Embryonic facial prominence (tissue), 1 donor: ENCODE data around the gene NFE2L2.
"Not testable (repeated sequence)": the region's sequence is repeated elsewhere in the genome, so short reads cannot be mapped to it uniquely, and the experiment has no call there.

Source experiments
- DNase-seq: peaks from one replicate; pipeline ENCODE4 v3.0.0-alpha.2; 2016; ENCODE audit errors: extremely low spot score

NFE2L2 gene

DNA sequence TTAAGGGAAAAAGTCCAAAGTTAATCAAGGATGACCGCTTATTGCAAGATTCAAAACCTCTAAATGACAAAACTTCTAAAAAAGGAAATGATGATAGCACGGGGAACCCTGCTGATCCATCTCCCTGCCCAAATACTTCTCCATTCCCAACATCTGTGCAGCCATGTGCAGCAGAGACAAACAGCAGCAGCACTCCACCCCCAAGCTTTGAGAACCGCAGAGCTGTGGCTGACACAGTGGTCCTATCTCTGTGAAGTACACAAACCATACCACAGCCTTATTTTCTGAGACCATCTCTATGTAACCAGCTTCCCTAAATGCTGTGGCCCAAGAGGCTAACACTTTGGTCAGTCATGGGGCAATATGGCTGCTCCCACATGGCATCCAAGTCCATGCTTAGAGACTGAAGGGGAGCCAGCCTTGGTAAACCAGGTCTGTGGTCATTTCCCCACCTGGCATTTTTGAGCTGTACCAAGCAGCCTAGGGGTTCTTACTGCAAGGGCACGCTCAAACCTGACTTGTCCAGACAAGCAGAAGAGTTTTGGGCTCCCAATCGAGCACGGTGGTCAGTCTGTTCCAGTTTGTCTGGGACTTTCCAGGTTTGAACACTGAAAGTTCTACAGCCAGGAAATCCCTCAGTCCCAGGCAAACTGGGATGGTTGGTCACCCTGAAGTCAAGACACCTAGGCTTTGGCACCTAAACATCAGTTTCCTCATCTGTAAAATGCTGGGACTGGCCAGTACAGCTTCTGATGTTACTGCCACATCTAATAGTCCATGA is 17.1 kb upstream of the NFE2L2 start:
- DNase-seq: no peak

GRCh38 chr2:177279847-177280246 is 15.3 kb upstream of the NFE2L2 start:
- DNase-seq: no peak

DNA sequence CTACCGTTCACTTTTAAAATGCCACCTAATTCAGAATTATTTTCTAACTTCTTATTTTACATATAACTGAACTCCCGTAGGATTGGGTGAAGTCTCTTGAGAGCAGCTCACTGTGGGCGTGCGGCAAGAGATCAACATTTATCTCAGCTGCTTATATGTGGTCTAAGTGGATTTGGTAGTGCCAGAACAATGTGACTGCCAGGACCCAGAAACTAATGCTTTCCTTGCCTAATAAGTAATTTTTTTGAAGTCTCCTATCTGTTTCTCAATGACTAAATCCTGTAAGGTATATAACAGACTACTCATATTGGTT is 11.2 kb upstream of the NFE2L2 start:
- DNase-seq: no peak

DNA sequence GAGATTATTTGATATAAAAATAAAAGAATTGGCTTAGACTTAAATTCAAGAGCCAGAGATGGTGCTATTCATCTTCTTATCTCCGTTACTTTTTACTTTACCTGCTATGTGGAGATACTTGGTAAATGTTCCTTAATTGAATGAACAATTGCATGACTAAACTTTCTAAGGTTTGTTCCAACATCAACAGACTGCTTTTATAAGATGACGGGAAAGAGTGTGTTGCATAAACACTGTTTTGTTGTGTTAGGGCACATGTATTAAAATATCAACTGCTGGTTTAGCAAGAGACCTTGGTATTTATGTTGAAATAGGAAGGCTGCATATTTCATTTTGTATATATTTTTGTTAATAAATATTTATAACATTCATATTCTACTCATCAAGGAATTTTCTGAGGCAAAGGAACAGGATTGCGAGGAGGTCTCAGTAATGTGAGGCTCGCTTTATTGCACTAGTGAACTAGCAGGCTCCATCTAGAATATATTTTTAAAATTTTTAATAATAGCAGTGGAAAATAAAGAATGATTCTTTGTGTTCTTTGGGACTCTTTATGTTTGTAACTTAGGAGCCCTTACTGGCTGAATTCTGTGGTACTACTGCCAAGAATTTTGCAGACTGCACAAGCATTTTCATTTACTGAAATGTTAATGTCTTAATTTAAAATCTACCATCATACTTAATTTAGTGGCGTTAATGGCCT is 10.7 kb upstream of the NFE2L2 start:
- DNase-seq: no peak

GRCh38 chr2:177273408-177273807 is 8.9 kb upstream of the NFE2L2 start:
- no peak for DNase-seq

DNA sequence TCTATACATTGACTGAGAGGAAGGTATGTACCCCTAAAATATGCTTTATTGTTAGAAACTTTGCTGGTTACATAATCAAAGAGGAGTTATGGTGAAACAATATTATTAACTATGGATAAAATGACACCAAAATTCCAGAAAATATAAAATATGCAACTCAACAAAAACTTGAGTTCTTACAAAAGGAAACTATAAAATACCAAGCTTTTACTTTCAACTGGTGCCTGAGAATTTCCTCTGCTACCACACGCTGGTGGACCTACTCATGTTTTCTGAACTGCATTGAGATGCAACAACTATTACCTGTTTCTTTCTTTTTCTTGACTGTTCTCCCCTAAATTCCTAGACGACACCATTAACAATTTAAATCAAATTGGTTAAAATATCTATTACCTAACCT is 8.2 kb upstream of the NFE2L2 start:
- no peak for DNase-seq

- no peak for DNase-seq
Measured at GRCh38 chr2:177271981-177272666, 7.6 kb upstream of the NFE2L2 start.

DNA sequence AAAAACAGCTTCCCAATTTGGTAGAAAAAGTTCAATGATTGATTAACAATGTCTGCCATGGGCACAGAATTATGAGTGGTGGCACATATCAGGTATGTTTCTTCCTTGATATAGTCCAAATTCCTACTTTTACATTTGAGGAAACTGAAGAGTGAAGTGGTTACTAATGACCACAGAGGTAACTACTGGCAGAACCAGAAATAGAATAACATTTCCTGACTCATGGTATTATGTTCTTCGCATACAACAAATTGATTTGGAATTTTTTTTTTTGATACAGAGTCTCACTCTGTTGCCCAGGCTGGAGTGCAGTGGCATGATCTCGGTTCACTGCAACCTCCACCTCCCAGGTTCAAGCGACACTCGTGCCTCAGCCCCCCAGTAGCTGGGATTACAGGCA is 6.0 kb upstream of the NFE2L2 start:
- DNase-seq: no peak

DNA sequence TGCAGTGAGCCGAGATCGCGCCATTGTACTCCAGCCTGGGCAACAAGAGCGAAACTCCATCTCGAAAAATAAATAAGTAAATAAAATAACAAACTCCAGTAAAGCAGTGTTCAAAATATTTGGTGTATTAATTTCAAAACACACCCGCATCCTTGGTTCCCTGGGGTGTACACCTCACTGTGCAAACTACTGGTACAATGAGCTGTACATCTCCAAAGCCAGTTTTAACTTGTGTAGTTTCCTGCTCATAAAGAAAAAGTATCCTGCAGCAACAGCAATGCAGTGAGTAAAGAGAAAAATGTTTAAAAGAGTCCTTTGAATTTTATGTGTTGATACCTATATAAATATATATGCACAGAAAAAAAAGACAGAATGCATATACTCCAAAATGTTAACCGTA is 4.4 kb upstream of the NFE2L2 start:
- no peak for DNase-seq

- DNase-seq: no peak
Measured at GRCh38 chr2:177268187-177268871, 3.8 kb upstream of the NFE2L2 start.

DNA sequence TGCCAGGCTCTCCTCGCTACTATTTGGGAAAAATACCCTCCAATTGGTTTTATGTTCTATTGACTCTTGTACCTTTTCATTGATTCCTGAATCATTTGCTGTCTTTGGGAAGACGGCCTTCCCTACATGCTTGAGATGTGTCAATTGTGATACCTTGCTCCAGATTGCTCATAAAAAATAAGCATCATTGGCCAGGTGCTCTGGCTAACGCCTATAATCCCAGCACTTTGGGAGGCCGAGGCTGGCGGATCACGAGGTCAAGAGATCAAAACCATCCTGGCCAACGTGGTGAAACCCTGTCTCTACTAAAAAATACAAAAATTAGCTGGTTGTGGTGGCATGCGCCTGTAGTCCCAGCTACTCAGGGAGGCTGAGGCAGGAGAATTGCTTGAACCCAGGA is 2.4 kb upstream of the NFE2L2 start:
- DNase-seq: not testable (repeated sequence)

GRCh38 chr2:177265824-177266817 is 1.6 kb upstream of the NFE2L2 start:
- DNase-seq: peak; percentile 43

GRCh38 chr2:177264209-177264692 is 276 bp downstream of the NFE2L2 start:
- no peak for DNase-seq

- peak; percentile 86 for DNase-seq
Measured at GRCh38 chr2:177263451-177264208, 897 bp downstream of the NFE2L2 start.

DNA sequence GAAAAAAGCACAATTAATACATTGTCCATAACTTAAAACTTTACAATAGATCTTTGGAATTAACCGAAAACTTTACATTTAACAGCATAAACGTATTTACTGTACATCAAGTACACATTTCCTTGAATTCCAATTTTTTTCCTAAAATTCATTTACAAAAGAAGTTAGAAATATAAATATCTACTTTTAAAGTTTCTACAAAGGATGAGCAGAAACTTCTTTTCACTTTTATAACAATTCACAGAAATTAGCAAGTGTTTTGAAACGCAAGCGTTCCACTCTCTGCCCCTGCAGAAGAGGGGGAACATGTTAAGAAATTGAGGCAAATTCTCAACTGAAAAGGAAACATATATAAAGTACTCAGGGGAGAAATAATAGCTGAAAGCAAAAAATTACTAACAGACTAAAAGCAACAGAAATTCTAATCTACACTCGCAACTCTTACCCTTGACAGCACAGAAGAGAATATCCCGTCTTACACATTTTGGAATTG is 1.5 kb downstream of the NFE2L2 start:
- DNase-seq: no peak

GRCh38 chr2:177262092-177262491 is 2.4 kb downstream of the NFE2L2 start:
- no peak for DNase-seq

DNA sequence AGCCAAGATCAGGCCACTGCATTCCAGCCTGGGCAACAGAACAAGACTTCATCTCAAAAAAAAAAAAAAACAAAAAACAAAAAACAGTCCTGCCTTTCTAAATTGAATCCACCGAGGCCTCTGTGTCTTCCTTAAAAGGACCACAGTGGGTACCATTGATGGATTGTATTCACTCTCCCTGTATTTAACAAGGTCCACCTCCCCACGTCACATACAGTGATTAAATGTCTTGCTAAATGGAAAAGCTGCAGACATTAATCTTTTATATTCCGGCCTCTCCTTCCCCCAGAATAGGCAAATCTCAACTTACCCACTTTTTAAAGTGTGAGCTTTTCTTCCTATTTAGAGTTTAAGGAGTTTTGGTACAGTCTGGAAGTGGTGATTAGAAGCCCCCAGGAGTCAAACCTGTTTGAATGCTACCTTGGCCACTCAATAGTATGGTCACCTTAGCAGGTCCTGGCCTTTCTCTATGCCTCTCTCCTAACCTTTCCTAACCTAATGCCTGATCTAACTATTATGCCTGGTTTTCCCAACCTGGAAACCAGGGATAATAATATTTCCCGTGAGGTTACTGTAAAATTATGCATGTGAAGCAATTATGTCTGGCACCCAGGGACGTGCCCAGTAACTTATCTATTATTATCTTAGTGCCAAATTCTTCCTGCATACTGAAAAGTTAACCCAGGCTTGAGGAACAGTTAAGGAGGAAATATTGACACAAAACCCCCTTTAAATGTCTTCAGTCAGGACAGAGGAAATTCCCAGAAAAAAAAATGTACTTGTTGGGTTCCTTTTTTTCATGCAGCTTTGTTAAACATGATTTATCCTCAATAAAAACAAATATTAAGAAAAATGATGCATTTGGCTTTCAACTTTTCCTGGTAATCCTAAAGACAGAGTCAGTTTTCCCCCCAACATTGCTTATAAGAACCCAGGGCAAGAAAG is 3.1 kb downstream of the NFE2L2 start:
- no peak for DNase-seq

DNA sequence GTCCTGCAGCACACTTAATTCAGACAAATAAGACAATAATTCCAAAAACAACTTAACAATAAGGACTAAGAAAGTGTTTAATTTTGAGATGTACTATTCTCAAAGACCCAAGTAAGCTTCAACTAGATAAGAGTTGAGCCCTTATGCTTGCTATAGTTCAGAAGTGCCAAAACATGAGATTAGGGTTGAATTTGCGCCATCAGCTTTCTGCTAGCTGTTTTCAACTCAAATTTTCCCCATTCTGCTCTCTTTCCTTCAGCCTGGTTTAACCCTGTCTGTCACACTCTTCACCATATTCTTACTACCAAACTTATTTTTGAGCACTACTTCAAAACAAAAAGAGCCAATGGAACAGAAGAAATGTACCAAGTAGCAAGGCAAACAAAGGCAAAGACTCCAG is 4.1 kb downstream of the NFE2L2 start:
- DNase-seq: no peak

DNA sequence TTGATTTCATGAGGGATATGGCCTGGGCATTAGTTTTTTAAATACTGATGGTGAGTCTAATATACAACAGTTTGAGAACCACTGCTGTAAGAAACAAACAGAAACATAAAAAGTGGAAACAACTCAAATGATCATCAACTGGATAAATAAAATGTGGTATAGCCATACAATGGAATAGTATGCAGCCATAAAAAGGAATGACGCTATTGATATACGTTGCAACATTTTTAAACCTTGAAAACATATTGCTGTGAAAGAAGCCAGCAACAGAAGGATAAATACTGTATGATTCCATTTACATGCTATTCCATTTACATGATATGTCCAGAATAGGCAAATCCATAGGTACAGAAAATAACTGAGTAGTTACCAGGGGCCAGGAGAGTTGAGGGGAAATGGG is 6.5 kb downstream of the NFE2L2 start:
- no peak for DNase-seq
